Stimulated activated CD8-positive, alpha-beta memory T cell treated with anti-CD3 and anti-CD28 coated beads, Interleukin-2, amount 100 ng/mL, for 48 hours (primary cell): Measurements from ENCODE around the gene RNF217.
"Not testable (repeated sequence)": the region's sequence is repeated elsewhere in the genome, so short reads cannot be mapped to it uniquely, and the experiment has no call there.

ENCODE experiments used
- DNase-seq, 2 donors: peaks; one replicate each; pipeline ENCODE4 v3.0.0-alpha.2; 2020; ENCODE audit warnings: low read depth in 2 of 2

Gene RNF217

GRCh38 chr6:125123051-125123450, 160.8 kb downstream of the RNF217 start:
- no peak for DNase-seq

- no peak for DNase-seq
Measured at GRCh38 chr6:125123468-125124048, 161.3 kb downstream of the RNF217 start.

- no peak for DNase-seq
Measured at GRCh38 chr6:125124049-125124669, 161.9 kb downstream of the RNF217 start.

- DNase-seq = not testable (repeated sequence)
Measured at GRCh38 chr6:125125856-125126255, 163.6 kb downstream of the RNF217 start.

GRCh38 chr6:125129354-125129753, 167.1 kb downstream of the RNF217 start:
- DNase-seq = no peak

GRCh38 chr6:125132058-125132457, 169.8 kb downstream of the RNF217 start:
- no peak for DNase-seq

- no peak for DNase-seq
Measured at GRCh38 chr6:125136378-125136777, 174.1 kb downstream of the RNF217 start.

- DNase-seq = no peak
Measured at GRCh38 chr6:125138083-125138482, 175.8 kb downstream of the RNF217 start.

- DNase-seq = no peak
Measured at GRCh38 chr6:125140808-125141207, 178.6 kb downstream of the RNF217 start.
